Renal cortex interstitium (tissue), 11 donors: Measurements from ENCODE around the gene ARID5B. TPM values are rescaled to one million over a fixed set of nuclear protein-coding genes. Genes with fewer than 3 reads are reported as not detected.
"Not testable (repeated sequence)": the region's sequence is repeated elsewhere in the genome, so short reads cannot be mapped to it uniquely, and the experiment has no call there.

Experiments
- DNase-seq, 11 donors: peaks; one replicate each; pipeline ENCODE4 v3.0.0-alpha.2; 2013; ENCODE audit warnings: low read depth in 9 of 11, low spot score in 4 of 11; ENCODE audit errors: extremely low read depth in 1 of 11
- polyA plus RNA-seq, 3 donors: library from polyadenylated mRNA; unstranded; fragments of 120-200 nt; gene quantifications; one replicate each; pipeline ENCODE4 v1.2.1, GENCODE V29; 2013; ENCODE audit not compliant: insufficient read length in 3 of 3

ARID5B gene
- polyA plus RNA-seq, 3 donors = 45.5 to 70.4 (median 54.9) TPM

DNA sequence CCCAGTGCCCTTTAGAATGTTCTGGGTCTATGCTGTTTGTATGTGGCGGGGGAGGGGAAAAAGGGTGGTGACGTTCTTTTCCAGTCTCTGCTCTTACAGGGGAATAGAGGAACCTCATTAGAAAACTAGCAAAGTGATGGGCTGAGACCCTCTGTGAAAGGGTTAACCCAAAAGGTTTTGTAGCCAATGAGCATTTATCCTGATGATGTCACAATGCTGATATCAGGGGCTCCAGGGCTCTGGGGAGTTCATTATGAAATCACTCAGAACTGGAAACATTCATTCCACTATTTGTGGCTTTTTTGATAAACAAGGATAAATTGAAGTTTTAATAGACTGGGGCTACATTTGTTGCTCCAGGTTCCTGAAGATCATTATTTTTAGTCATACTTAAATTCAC lies 71.7 kb downstream of the ARID5B start:
- DNase-seq = no peak

DNA sequence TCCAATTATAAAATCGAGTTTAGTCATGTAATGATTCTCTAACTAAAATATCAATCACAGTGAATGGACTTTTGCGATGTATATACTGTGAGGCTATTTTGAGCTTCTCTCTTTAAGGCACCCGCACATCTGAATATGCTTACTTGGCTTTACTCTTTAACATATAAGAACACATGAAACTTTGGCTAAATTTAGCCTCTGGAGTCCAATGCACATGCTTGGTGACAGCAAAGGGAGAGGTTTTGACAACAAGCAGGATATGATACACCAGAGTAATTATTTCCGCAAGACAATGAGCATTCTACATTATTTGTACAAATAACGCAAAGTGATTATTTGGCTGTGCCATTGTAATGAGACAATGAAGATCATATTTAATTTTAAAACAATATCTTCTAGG lies 72.4 kb downstream of the ARID5B start:
- no peak for DNase-seq

DNA sequence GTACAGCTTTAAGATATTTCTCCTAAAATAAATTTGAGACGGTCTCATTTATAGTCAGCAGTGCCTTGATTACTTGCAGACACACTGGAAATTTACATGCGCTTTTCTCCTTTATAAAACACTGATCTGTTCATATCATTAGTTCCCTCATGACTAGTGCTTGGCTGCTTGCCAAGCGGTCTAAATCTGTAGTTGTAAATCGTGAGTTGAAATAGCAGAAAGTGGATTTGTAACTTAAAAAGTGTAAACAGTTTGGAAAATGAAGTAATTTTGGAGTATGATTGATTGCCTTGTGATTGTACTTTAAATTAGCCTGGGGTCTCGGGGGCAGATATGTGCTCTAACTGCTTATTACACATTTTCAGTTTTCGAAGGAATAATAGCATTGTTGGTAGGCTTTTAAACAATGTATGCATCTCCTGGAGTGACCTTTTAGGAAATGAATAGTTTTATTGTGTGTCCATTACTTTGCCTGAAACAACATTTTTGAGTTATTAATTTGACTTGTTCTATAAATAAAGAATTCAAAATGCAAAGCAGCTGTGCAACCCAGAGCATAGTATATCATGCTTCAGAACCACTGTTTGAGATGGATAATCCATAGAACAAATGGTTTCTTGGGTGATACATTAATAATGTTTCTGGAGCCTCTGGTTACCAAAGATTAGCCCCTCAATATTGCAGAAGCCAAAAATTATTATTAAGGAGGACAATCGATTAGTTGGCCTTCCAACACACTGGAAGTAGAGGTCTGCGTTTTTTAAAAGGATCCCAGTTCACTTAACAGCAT lies 73.3 kb downstream of the ARID5B start:
- peak in 7 of 11 donors; percentile 55 to 83 (median 73) for DNase-seq

DNA sequence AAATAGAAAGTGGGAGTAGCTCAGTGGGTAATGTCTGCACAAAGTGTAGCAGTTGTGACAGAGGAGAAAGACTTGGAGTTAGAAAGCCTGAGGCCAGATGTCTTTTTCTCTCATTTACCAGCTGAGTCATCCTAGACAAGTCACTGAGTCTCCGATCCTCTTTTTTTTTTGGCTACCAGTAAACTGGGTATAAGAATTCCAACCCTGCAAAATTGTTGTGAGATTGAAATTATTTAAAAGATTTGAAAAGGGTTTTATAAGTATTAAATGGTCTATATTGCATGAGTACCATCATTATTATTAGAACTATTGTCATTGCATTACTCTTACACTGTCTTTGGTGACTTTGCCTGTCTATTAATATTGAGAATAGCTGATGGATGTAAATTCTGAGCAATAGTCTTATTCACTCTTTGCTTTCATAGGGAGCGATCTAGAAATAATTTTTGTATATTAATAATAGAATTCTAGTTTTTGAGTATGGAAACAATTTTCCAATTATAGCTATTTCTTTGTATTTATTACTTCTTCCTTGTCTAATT lies 74.0 kb downstream of the ARID5B start:
- no peak for DNase-seq

DNA sequence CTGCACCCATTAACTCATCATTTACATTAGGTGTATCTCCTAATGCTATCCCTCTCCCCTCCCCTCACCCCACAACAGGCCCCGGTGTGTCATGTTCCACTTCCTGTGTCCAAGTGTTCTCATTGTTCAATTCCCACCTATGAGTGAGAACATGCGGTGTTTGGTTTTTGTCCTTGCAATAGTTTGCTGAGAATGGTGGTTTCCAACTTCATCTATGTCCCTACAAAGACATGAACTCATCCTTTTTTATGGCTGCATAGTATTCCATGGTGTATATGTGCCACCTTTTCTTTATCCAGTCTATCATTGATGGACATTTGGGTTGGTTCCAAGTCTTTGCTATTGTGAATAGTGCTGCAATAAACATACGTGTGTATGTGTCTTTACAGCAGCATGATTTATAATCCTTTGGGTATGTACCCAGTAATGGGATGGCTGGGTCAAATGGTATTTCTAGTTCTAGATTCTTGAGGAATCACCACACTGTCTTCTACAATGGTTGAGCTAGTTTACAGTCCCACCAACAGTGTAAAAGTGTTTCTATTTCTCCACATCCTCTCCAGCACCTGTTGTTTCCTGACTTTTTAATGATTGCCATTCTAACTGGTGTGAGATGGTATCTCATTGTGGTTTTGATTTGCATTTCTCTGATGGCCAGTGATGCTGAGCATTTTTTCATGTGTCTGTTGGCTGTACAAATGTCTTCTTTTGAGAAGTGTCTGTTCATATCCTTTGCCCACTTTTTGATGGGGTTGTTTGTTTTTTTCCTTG lies 75.6 kb downstream of the ARID5B start:
- DNase-seq = not testable (repeated sequence)

DNA sequence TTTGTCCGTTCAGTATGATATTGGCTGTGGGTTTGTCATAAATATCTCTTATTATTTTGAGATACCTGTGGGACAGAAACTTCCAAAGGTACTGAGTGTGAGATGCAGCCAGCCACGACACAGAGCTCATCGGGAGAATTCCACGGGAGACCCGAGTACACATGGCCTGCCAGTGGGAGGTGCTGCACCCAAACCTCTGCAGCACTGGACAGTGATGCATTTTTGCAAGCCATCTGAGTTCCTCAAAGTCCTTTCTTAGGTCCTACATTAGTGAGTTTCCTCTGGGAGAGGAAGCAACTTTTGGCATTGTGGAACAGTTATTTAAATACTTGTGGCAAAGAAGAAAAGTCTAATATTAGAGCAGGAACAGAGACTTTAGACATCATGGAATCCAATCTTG lies 77.5 kb downstream of the ARID5B start:
- DNase-seq = no peak

DNA sequence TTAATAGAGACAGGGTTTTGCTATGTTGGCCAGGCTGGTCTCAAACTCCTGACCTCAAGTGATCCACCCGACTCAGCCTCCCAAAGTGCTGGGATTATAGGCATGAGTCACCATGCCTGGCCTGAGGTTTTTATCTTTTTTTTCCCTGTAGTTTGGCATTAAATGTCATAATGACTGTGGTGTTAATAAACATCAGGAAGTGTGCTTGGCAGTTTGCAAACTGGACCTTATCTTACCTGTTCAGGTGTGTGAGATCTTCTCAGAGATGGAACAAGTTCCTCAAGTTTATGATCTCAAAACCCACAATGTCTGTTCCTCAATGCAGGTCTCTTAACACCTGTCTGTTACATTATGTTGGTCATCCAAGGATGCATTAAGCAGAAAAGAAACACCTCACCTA lies 80.0 kb downstream of the ARID5B start:
- DNase-seq = no peak

DNA sequence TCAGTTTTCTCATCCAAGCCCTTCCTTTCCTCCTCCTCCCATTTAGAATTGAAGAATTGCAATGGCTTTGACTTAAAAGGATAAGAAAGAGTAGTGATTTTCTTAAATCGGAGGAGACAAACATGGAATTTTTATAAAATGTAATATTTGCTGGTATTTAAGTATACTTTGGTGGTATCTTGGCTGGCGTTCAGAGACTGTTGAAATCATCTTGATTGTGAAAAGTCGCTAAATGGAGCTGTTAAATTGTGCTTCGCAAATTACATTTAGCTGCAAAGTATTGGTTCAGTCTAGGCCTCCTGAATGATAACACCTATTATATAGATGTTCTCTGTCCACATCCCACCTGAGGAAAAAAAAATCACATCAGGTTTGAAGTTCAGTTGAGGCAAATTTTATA lies 81.8 kb downstream of the ARID5B start:
- DNase-seq = no peak

DNA sequence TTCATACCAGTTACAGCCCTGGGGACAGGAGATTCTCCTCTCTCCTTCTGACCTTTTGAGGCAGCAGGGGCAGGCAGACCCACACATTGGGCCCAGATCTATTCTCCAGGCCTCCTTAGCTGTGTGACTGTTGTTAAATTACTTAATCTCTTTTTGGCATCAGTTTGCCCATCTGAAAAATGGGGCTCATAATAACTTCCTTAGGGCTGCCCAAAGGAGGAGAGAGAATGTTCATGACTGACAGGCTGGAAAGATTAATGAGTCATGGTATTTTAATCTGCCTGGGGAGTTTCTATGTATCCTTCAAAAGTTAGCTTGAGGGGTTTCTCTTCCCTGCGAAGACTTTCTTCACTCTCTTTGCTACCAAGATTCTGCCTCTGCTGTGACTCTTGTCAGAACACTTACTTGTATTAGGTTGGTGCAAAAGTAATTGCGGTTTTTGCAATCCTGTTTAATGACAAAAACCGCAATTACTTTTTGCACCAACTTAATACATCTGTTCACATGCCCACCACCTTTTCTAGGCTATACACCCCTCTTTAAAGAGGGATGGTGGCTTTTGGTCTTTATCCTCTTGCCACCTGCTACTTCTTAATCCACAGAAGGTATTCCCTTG lies 83.4 kb downstream of the ARID5B start:
- no peak for DNase-seq

DNA sequence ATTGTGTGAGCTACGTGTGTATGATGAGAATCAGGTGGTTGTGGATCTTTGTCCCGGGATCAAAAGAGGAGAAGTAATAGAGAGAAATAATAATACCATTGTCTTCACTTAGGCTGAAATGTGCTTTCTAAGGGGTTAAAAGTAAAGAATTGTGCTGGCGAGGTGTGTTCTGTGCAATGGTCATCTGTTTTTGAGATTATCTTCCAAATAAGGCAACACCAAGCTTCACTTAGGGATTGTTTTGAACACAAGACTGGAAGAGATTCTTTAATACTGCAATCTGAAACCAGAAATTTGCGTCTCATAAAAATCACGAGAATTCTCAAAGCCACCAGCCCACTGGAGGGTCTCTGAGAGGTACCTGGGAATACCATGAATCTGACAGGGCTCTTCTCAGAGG lies 84.2 kb downstream of the ARID5B start:
- no peak for DNase-seq

DNA sequence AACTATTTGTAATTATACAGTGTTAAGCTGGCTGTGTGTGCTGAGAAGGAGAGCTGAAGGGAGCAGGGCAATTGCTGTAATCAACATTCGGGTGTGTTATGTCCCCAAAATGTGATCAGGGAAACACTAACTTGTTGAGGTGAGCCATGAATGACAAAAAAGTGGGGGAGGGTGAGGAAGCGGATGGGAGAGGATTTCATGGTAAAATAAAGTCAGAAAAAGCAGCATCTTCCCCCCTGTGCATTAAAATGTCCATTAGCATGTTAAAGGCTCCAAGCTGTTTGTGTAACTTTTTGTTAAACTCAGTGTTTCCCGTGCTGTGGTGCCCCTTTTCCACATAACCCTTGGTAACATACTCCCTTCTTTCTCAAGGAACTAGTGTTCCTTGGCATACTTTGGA lies 84.9 kb downstream of the ARID5B start:
- no peak for DNase-seq

DNA sequence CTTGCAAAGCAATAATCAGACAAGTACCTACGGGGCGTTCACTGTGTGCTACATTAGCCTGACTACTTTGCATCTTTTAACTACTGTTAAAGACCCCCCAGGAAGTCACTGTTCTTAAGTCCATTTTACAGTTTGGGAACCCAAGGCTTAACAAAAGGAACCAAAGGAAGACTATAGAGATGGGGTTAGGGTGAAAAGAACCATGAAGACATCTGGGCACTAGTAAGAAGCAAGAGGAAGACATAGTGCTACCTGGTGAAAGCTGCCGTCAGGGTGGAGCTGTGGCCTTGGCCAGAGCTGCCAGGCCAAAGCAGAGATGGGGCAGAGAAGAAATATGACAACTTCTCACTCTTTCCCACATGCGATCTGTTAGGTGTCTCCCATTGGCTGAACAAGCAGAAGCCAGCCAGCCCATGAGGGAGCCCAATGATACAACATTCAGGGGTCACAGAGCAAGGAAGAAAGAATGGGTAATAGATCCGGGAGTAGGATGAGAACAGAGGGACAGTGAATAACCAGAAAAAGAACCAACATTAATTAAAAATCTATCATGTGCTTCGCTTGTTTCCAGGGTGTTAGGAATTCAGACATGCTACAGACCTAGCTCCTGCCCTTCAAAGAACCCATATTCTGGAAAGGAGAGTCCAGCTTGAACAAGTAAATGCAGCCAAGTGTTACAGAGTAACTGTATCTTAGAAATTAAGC lies 85.4 kb downstream of the ARID5B start:
- DNase-seq = no peak

DNA sequence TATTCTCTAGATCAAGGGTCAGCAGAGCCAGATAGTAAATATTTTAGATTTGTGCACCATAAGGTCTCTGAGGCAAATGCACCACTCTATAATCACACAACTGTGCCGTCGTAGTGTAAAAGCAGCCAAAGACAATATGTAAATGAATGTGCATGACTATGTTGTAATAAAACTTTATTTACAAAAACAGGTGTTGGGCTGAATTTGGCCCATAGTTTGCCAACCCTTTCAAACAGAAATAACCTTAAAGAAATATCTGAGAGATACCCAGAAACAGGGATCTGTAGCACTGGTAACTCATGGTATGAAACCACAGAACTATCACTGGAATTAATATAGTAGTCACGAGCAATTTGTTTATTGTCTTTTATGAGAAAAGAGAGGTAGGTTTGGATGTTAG lies 86.0 kb downstream of the ARID5B start:
- DNase-seq = no peak

DNA sequence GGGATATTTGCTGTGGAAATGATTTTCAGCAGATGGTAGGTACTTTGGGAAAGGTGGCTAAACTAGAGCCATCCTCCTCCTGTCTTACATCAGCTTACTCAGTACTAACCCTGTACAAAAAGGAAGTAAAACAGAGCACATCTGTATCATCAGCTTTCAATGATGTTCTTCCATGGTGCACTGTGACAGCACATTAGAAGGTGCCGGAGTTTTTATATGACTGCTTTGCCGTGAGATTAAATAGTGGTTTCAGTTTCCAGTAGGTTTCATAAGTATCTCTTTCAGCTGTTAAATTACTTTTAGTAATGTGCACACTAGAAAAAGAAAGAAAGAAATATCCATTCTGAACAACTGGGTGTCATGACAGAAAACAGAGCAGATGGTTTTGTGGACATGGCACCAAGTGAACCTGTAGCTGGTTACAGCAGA lies 86.5 kb downstream of the ARID5B start:
- no peak for DNase-seq

DNA sequence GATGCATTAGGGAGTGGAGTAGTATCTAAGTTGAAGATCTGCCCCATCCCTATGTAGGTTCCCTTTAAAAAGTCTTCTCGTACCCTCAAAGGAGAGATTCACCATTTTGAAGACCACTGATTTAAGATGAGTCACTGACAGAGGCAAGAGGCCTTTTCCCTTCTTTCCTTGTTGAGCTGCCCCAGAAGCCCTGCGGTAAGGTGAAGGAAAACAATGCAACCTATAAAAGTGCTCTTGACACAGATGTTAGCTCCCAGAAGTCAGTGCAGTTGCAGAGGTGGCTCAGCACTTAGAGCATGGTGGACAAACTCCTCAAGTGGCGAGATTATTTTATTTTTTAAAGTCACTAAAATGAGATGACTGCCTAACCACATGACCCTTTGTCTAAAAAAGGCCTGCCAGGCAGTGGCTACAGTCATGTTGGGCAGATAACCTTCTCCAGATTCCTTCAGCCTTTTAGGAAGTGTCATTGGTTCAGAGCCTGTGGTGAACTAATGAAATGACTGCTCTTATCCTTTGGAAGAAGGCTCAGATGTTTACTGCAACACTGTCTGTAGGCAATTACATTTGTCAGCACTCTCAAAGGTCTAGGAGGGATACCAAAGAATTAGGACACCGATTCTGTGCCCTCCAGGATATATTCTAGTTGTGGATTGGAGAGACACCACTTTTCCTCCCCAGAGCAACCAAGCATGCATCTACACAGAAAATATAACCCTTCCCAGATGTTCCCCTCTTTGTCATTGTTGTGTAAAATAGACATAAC lies 88.7 kb downstream of the ARID5B start:
- DNase-seq = no peak

DNA sequence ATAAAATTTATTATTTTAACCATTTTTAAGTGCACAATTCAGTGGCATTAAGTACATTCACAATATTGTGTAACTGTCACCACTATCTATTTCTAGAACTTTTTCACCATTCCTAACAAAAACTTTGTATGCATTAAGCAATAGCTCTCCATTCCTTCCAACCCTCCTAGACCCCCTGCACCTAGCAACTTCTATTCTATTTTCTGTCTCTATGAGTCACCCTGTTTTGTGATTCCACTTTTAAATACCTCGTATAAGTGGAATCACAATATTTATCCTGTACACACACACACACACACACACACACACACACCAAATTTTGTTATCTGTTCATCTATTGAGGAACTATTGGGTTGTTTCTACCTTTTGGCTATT lies 89.2 kb downstream of the ARID5B start:
- no peak for DNase-seq

DNA sequence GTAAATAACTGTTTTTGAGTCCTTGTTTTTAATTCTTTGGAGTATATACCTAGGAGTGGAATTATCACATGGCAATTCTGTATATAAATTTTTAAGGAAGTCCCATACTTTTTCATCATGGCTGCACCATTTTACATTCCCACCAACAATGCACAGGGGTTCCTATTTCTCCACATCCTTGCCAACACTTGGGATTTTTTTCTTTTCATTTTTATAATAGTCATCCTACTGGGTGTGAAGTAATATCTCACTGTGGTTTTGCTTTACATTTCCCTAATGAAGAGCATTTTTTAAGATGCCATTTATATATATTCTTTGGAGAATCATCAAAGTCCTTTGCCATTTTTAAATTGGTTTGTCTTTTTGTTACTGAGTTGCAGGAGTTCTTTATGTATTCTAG lies 89.7 kb downstream of the ARID5B start:
- no peak for DNase-seq

DNA sequence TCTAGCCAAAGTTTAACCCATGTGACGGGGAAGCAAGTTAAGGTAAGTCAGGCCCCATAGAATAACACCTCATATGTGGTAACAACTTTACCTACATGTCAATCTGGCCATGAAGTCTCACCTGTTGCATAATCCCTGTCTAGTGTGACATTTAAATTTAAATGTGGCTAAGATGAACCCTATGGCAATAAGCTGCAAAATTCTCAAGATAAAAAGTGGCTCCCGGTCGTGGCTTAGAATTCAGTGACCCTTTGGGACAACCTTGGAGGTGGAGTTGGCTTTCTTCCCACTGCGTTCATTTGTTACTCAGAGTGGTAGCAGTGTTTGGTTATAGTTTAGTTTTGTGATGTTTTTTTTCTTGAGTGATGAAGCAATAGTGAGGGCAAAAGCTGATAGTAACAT lies 90.6 kb downstream of the ARID5B start:
- DNase-seq = no peak
